ENCODE measurements around the gene IL12RB1. TPM values are rescaled to one million over a fixed set of nuclear protein-coding genes. Genes with fewer than 3 reads are reported as not detected.
A peak's percentile ranks its signal among the peaks of the same experiment; 100 is the strongest.

Gene IL12RB1
- total RNA-seq, 4 donors from 2014 or later = 1.0 to 4.8 (median 1.9) TPM

DNA sequence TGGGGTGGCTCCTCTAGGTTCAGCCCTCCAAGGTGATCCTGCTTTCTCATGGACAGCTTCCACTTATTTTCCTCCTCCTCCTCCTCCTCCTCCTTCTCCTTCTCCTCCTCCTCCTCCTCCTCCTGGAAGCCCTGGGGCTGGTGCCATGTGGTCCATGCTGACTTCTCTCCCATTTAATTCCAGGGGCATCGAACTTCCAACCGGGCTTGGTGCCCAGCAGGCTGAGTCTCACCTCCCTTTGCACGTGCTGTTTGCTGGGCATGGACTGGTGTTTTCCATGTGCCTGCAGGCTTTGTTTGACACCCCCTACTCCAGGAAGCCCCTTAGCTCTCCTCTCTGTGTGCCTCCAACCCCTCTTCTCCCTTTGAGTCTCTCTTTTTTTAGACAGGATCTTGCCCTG, 14.5 kb upstream of the IL12RB1 start:
- H3K27me3 ChIP-seq = peaks cover 0 to 38% of the 10 kb centered on the region in 2 donors
- 77 to 85% methylated on average over 3 of the region's 3 CpGs for WGBS, 2 donors

DNA sequence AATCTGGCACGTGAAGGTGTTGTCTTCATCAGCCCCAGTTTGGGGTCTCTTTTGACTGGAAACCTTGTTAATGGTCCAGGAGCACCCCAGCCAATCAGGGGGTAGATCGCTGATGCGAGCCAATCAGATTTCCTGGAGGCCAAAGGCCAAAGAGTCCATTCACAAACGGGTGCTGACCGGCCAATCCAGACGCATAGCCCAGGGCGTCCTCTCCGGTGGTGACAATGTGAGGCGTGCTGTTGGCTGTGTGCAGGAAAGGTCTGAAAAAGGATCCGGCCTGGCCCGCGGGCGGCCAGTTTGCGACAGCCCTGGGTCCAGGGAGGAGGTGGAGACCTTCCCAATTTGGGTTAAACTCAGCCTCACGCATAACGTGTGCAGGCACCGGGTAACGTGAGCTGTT, 14.0 kb upstream of the IL12RB1 start:
- TF ChIP-seq, protein P1, sequence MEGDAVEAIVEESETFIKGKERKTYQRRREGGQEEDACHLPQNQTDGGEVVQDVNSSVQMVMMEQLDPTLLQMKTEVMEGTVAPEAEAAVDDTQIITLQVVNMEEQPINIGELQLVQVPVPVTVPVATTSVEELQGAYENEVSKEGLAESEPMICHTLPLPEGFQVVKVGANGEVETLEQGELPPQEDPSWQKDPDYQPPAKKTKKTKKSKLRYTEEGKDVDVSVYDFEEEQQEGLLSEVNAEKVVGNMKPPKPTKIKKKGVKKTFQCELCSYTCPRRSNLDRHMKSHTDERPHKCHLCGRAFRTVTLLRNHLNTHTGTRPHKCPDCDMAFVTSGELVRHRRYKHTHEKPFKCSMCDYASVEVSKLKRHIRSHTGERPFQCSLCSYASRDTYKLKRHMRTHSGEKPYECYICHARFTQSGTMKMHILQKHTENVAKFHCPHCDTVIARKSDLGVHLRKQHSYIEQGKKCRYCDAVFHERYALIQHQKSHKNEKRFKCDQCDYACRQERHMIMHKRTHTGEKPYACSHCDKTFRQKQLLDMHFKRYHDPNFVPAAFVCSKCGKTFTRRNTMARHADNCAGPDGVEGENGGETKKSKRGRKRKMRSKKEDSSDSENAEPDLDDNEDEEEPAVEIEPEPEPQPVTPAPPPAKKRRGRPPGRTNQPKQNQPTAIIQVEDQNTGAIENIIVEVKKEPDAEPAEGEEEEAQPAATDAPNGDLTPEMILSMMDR (IDR thresholded peaks at IDR 0.05) = no peak
- TF ChIP-seq EP300 (IDR thresholded peaks at IDR 0.05) = no peak
- TF ChIP-seq POLR2A (IDR thresholded peaks at IDR 0.05) = no peak
- Histone ChIP-seq H3K27ac (no peak overlapping the region), H3K4me1 (peaks cover 0 to 47% (median 20%) of the 10 kb centered on the region in 4 donors), H3K4me3 (no peak overlapping the region), H3K27me3 (peaks cover 0 to 38% of the 10 kb centered on the region in 2 donors), H3K36me3 (no peaks in the 10 kb centered on the region), H3K9me3 (no peaks in the 10 kb centered on the region)
- WGBS, 2 donors = 23 to 37% methylated on average over 12 to 18 of the region's 18 CpGs
- no peak for DNase-seq (ENCODE audit: low spot score in 2 of 2)

More for the DNA sequence above, 14.5 kb upstream of the IL12RB1 start:
- TF ChIP-seq POLR2A (IDR thresholded peaks at IDR 0.05) = no peak
- TF ChIP-seq, protein P1 (IDR thresholded peaks at IDR 0.05) = no peak
- no peak for TF ChIP-seq EP300 (IDR thresholded peaks at IDR 0.05)
- Histone ChIP-seq H3K27ac (no peak overlapping the region), H3K36me3 (no peaks in the 10 kb centered on the region), H3K4me3 (no peak overlapping the region), H3K9me3 (no peaks in the 10 kb centered on the region), H3K4me1 (peaks cover 0 to 47% (median 20%) of the 10 kb centered on the region in 4 donors)
- DNase-seq (ENCODE audit: low spot score in 2 of 2) = no peak

DNA sequence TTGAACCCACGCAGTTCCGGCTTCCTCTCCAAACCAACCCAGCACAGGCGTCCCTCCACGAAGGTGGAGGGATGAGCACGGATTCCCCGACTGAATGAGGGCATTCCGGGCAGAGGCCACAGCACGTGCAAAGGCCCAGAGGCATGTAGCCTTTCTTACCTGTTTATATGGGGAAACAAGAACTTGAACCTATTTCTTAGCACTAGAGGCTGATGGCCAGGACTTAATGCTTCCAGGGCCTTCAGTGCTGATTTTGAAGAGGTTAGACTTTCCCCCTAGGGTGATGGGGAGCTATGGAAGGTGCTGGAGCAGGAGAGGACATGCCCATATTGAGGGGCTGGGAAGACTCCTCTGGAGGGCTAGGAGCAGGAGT, 12.9 kb upstream of the IL12RB1 start:
- no peak overlapping the region for H3K4me3 ChIP-seq

GRCh38 chr19:18098891-18099622, 12.3 kb upstream of the IL12RB1 start:
- 7 to 10% methylated on average over 33 to 34 of the region's 34 CpGs for WGBS, 2 donors
- TF ChIP-seq EP300 (IDR thresholded peaks at IDR 0.05) (no peak), POLR2A (IDR thresholded peaks at IDR 0.05) (no peak)
- TF ChIP-seq, protein P1 (IDR thresholded peaks at IDR 0.05) = no peak
- Histone ChIP-seq H3K27me3 (peaks cover 0 to 38% of the 10 kb centered on the region in 2 donors), H3K9me3 (no peaks in the 10 kb centered on the region), H3K27ac (peak overlapping the region in 1 of 4 donors; percentile 78), H3K4me1 (peaks cover 0 to 35% (median 20%) of the 10 kb centered on the region in 4 donors), H3K36me3 (no peaks in the 10 kb centered on the region), H3K4me3 (peak overlapping the region in 3 of 4 donors; percentile 48 to 54 (median 52))
- no peak for DNase-seq (ENCODE audit: low spot score in 2 of 2)

More for the DNA sequence above, 12.9 kb upstream of the IL12RB1 start:
- peak overlapping the region in 1 of 4 donors; percentile 78 for H3K27ac ChIP-seq
- H3K36me3 ChIP-seq = no peaks in the 10 kb centered on the region
- H3K4me1 ChIP-seq = peaks cover 0 to 41% (median 20%) of the 10 kb centered on the region in 4 donors
- H3K27me3 ChIP-seq = peaks cover 0 to 38% of the 10 kb centered on the region in 2 donors
- DNase-seq (ENCODE audit: low spot score in 2 of 2) = no peak
- WGBS, 2 donors = 83 to 85% methylated on average over 8 of the region's 8 CpGs
- TF ChIP-seq EP300 (IDR thresholded peaks at IDR 0.05) (no peak), POLR2A (IDR thresholded peaks at IDR 0.05) (no peak)
- TF ChIP-seq, protein P1 (IDR thresholded peaks at IDR 0.05) = no peak
- no peaks in the 10 kb centered on the region for H3K9me3 ChIP-seq
